ENCODE measurements around the gene CFAP251. TPM values are rescaled to one million over a fixed set of nuclear protein-coding genes. Genes with fewer than 3 reads are reported as not detected.

The CFAP251 gene
- total and polyA plus RNA-seq, 2 donors, result 1.2 to 2.0 TPM

DNA sequence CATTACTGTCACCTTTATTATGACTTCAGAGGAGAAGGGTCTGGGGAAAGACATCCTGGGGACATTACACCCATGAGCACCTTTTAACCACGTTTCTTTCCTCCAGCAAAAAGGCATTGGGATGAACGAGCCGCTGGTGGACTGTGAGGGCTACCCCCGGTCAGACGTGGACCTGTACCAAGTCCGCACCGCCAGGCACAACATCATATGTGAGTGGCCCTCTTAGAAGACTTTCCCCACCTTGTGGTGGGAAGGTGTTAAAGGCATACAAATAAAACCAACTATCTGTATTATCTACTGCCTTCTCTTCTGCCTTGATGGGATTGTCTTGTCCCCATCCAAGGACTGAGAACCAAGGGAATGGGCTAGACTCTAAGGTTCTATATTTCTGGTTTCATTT lies 23.8 kb upstream of the CFAP251 start:
- 88% methylated on average over 7 of the region's 7 CpGs for WGBS
- peak overlapping the region in 1 of 2 donors; percentile 76 for H3K27ac ChIP-seq (ENCODE audit: low read depth in 1 of 2, low read length in 1 of 2)
- peak in 2 of 9 donors; percentile 30 to 59 for DNase-seq (ENCODE audit: low read depth in 6 of 9, low spot score in 9 of 9)
- H3K36me3 ChIP-seq (ENCODE audit: control insufficient read depth in 2 of 2, insufficient read depth in 2 of 2, low read length in 1 of 2), result peaks cover 22 to 48% of the 10 kb centered on the region in 2 donors
- H3K27me3 ChIP-seq (ENCODE audit: control insufficient read depth in 2 of 2, insufficient read depth in 1 of 2, low read length in 1 of 2), result no peaks in the 10 kb centered on the region
- peaks cover 22 to 33% of the 10 kb centered on the region in 2 donors for H3K4me1 ChIP-seq (ENCODE audit: control insufficient read depth in 2 of 2, insufficient read depth in 2 of 2, low read length in 2 of 2)
- no peak overlapping the region for H3K4me3 ChIP-seq (ENCODE audit: low read length in 2 of 2)
- no peaks in the 10 kb centered on the region for H3K9me3 ChIP-seq (ENCODE audit: control insufficient read depth in 2 of 2, insufficient read depth in 1 of 2, low read length in 1 of 2)

DNA sequence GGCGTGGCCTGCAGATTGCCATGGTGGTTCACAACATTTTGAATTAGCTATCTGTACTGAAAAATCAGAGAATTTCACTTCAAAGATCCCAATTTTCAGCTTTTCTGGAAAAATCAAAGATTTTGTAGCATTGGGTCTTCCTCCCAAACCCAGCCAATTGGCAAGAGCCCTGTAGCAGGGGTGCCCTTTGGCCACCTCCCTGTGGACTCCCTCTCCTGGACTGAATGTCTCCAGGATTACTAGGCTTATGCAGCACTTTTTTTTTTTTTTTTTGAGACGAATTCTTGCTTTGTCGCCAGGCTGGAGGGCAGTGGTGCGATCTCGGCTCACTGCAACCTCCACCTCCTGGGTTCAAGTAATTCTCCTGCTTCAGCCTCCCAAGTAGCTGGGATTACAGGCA lies 20.1 kb upstream of the CFAP251 start:
- Histone ChIP-seq H3K4me1 (ENCODE audit: control insufficient read depth in 2 of 2, insufficient read depth in 2 of 2, low read length in 2 of 2) (peaks cover 11 to 19% of the 10 kb centered on the region in 2 donors), H3K27ac (ENCODE audit: low read depth in 1 of 2, low read length in 1 of 2) (no peak overlapping the region), H3K27me3 (ENCODE audit: control insufficient read depth in 2 of 2, insufficient read depth in 1 of 2, low read length in 1 of 2) (no peaks in the 10 kb centered on the region), H3K4me3 (ENCODE audit: low read length in 2 of 2) (no peak overlapping the region), H3K9me3 (ENCODE audit: control insufficient read depth in 2 of 2, insufficient read depth in 1 of 2, low read length in 1 of 2) (no peaks in the 10 kb centered on the region), H3K36me3 (ENCODE audit: control insufficient read depth in 2 of 2, insufficient read depth in 2 of 2, low read length in 1 of 2) (peaks cover 52 to 77% of the 10 kb centered on the region in 2 donors)
- 97% methylated on average over 5 of the region's 5 CpGs for whole genome bisulfite sequencing
- no peak for DNase-seq (ENCODE audit: low read depth in 6 of 9, low spot score in 9 of 9)

DNA sequence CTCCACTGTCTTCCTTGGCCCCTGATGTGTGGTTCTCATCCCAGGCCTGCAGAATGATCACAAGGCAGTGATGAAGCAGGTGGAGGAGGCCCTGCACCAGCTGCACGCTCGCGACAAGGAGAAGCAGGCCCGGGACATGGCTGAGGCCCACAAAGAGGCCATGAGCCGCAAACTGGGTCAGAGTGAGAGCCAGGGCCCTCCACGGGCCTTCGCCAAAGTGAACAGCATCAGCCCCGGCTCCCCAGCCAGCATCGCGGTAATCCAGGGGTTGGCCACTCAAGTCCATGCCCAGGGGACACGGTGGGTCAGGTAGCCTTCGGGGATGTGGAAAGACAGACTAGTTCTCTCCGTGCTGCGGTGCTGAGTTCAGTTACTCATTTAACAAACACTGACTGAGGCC lies 18.8 kb upstream of the CFAP251 start:
- WGBS, result 96% methylated on average over 14 of the region's 14 CpGs

DNA sequence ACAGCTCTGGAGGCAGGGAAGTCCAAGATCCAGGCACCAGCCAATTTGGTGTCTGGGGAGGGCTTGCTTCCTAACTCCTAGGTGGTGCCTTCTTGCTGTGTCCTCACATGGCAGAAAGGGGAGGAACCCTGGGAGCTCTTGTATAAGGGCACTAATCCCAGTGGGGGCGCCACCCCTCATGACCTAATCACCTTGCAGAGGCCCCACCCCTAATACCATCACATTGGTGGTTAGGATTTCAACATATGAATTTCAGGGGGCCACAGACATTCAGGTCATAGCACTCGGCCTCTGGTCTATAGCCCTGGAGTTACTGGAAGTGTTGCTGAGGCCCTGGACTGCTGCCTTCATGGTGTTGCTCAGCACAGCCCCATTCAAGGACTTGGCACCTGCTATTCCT lies 15.2 kb upstream of the CFAP251 start:
- 99% methylated on average over 2 of the region's 2 CpGs for WGBS
- no peak overlapping the region for H3K27ac ChIP-seq (ENCODE audit: low read depth in 1 of 2, low read length in 1 of 2)
- no peaks in the 10 kb centered on the region for H3K27me3 ChIP-seq (ENCODE audit: control insufficient read depth in 2 of 2, insufficient read depth in 1 of 2, low read length in 1 of 2)
- no peak overlapping the region for H3K4me3 ChIP-seq (ENCODE audit: low read length in 2 of 2)
- no peak for DNase-seq (ENCODE audit: low read depth in 6 of 9, low spot score in 9 of 9)
- H3K9me3 ChIP-seq (ENCODE audit: control insufficient read depth in 2 of 2, insufficient read depth in 1 of 2, low read length in 1 of 2), result no peaks in the 10 kb centered on the region
- H3K36me3 ChIP-seq (ENCODE audit: control insufficient read depth in 2 of 2, insufficient read depth in 2 of 2, low read length in 1 of 2), result peaks cover 67 to 79% of the 10 kb centered on the region in 2 donors
- no peaks in the 10 kb centered on the region for H3K4me1 ChIP-seq (ENCODE audit: control insufficient read depth in 2 of 2, insufficient read depth in 2 of 2, low read length in 2 of 2)

More for the DNA sequence above, 18.8 kb upstream of the CFAP251 start:
- no peaks in the 10 kb centered on the region for H3K9me3 ChIP-seq (ENCODE audit: control insufficient read depth in 2 of 2, insufficient read depth in 1 of 2, low read length in 1 of 2)
- H3K27me3 ChIP-seq (ENCODE audit: control insufficient read depth in 2 of 2, insufficient read depth in 1 of 2, low read length in 1 of 2), result no peaks in the 10 kb centered on the region
- DNase-seq (ENCODE audit: low read depth in 6 of 9, low spot score in 9 of 9), result no peak
- peaks cover under 1 to 6% of the 10 kb centered on the region in 2 donors for H3K4me1 ChIP-seq (ENCODE audit: control insufficient read depth in 2 of 2, insufficient read depth in 2 of 2, low read length in 2 of 2)
- no peak overlapping the region for H3K4me3 ChIP-seq (ENCODE audit: low read length in 2 of 2)
- peaks cover 63 to 86% of the 10 kb centered on the region in 2 donors for H3K36me3 ChIP-seq (ENCODE audit: control insufficient read depth in 2 of 2, insufficient read depth in 2 of 2, low read length in 1 of 2)
- no peak overlapping the region for H3K27ac ChIP-seq (ENCODE audit: low read depth in 1 of 2, low read length in 1 of 2)

DNA sequence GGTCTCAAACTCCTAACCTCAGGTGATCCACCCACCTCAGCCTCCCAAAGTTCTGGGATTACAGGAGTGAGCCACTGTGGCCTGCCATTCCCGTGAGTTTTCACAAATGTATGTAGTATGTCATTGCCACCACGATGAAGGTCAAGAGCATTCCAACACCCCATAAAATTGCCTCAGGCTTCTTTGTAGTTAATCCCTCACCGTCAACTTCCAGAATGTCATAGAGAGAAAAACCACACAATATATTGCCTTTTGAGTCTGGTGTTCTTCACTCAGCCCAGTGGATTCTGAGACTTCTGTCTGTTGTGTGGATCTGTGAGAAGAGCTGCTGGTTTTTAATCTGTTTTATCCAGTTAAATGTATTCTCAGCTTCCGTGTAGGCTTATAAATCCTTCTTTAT lies 12.6 kb upstream of the CFAP251 start:
- peaks cover 0 to 3% of the 10 kb centered on the region in 2 donors for H3K4me1 ChIP-seq (ENCODE audit: control insufficient read depth in 2 of 2, insufficient read depth in 2 of 2, low read length in 2 of 2)
- no peaks in the 10 kb centered on the region for H3K9me3 ChIP-seq (ENCODE audit: control insufficient read depth in 2 of 2, insufficient read depth in 1 of 2, low read length in 1 of 2)
- H3K4me3 ChIP-seq (ENCODE audit: low read length in 2 of 2), result no peak overlapping the region
- H3K27ac ChIP-seq (ENCODE audit: low read depth in 1 of 2, low read length in 1 of 2), result no peak overlapping the region
- 97% methylated on average over 4 of the region's 4 CpGs for whole genome bisulfite sequencing
- H3K27me3 ChIP-seq (ENCODE audit: control insufficient read depth in 2 of 2, insufficient read depth in 1 of 2, low read length in 1 of 2), result no peaks in the 10 kb centered on the region
- DNase-seq (ENCODE audit: low read depth in 6 of 9, low spot score in 9 of 9), result no peak
- peaks cover 68 to 82% of the 10 kb centered on the region in 2 donors for H3K36me3 ChIP-seq (ENCODE audit: control insufficient read depth in 2 of 2, insufficient read depth in 2 of 2, low read length in 1 of 2)

DNA sequence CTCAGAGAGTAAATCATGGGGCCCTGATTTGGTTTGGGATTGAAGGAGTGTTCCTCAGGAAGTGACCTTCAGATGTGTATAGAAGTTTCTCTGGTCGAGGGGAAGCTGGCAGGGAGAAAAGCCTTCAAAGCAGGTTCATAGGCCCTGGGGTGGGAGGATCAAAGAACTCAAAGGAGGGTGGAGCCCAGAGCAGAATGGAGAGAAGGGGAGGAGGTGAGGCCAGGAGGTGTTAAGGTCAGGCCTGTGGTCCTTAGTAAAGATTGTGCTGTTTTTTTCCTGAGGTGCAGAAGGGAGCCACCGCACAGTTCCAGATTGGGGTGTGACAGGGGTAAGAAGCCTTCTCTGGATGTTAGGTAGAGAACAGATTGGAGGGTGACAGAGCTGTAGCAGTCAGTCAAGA lies 9.7 kb upstream of the CFAP251 start:
- DNase-seq (ENCODE audit: low read depth in 6 of 9, low spot score in 9 of 9), result no peak
- H3K27ac ChIP-seq (ENCODE audit: low read depth in 1 of 2, low read length in 1 of 2), result no peak overlapping the region
- no peak overlapping the region for H3K4me3 ChIP-seq (ENCODE audit: low read length in 2 of 2)
- H3K36me3 ChIP-seq (ENCODE audit: control insufficient read depth in 2 of 2, insufficient read depth in 2 of 2, low read length in 1 of 2), result peaks cover 51 to 74% of the 10 kb centered on the region in 2 donors
- WGBS, result 71% methylated on average over 2 of the region's 2 CpGs
- peaks cover 0 to 3% of the 10 kb centered on the region in 2 donors for H3K4me1 ChIP-seq (ENCODE audit: control insufficient read depth in 2 of 2, insufficient read depth in 2 of 2, low read length in 2 of 2)
- no peaks in the 10 kb centered on the region for H3K27me3 ChIP-seq (ENCODE audit: control insufficient read depth in 2 of 2, insufficient read depth in 1 of 2, low read length in 1 of 2)
- peaks cover 0 to 4% of the 10 kb centered on the region in 2 donors for H3K9me3 ChIP-seq (ENCODE audit: control insufficient read depth in 2 of 2, insufficient read depth in 1 of 2, low read length in 1 of 2)

DNA sequence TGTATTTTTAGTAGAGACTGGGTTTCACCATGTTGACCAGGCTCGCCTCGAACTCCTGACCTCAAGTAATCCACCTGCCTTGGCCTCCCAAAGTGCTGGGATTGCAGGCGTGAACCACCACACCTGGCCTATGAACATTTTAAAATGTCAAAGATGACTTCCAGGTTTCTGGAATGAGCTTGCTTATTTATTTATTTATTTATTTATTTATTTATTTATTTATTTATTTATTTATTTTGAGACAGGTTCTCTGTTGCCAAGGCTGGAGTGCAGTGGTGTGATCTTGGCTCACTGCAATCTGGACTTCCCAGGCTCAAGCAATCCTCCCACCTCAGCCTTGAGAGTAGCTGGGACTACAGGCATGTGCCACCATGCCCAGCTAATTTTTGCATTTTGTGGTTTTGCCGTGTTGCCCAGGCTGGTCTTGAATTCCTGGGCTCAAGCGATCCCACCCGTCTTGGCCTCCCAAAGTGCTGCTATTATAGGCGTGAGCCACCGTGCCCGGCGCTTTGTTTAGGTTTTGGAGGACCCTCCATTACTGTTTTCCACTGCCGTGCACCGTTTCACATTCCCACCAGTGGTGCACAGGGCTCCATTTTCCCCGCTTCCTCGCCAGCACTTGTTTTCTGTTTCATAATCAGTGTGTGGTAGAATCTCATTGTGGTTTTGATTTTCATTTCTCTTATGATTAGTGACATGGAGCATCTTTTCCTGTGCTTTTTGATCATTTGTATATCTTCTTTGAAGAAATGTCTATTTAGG lies 6.4 kb upstream of the CFAP251 start:
- no peak for DNase-seq (ENCODE audit: low read depth in 6 of 9, low spot score in 9 of 9)
- H3K27ac ChIP-seq (ENCODE audit: low read depth in 1 of 2, low read length in 1 of 2), result no peak overlapping the region
- H3K9me3 ChIP-seq (ENCODE audit: control insufficient read depth in 2 of 2, insufficient read depth in 1 of 2, low read length in 1 of 2), result peaks cover 0 to 4% of the 10 kb centered on the region in 2 donors
- no peaks in the 10 kb centered on the region for H3K27me3 ChIP-seq (ENCODE audit: control insufficient read depth in 2 of 2, insufficient read depth in 1 of 2, low read length in 1 of 2)
- H3K4me3 ChIP-seq (ENCODE audit: low read length in 2 of 2), result no peak overlapping the region
- H3K4me1 ChIP-seq (ENCODE audit: control insufficient read depth in 2 of 2, insufficient read depth in 2 of 2, low read length in 2 of 2), result peaks cover 0 to 12% of the 10 kb centered on the region in 2 donors
- peaks cover 55 to 78% of the 10 kb centered on the region in 2 donors for H3K36me3 ChIP-seq (ENCODE audit: control insufficient read depth in 2 of 2, insufficient read depth in 2 of 2, low read length in 1 of 2)
- 93% methylated on average over 14 of the region's 14 CpGs for WGBS

DNA sequence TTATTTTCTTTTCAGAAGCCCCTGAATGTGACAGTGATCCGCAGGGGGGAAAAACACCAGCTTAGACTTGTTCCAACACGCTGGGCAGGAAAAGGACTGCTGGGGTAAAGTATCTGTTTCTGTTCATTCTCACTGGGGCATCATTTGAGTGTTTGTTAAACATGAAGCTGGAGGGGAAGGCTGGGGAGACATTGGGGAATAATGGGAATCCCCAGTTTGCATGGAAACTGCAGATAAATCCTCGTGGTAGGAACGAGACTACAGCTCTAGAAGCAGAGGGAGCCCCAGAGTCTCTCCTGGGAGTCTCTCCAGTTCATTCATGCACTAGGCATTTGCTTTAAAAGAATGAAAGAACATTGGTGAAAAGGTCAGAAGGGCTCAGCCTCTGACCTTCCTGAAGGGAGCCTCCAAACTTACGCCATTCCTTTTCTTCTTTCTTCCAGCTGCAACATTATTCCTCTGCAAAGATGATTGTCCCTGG lies 2.5 kb upstream of the CFAP251 start:
- peak overlapping the region in 1 of 2 donors; percentile 50 for H3K27ac ChIP-seq (ENCODE audit: low read depth in 1 of 2, low read length in 1 of 2)
- peaks cover 4 to 27% of the 10 kb centered on the region in 2 donors for H3K4me1 ChIP-seq (ENCODE audit: control insufficient read depth in 2 of 2, insufficient read depth in 2 of 2, low read length in 2 of 2)
- H3K4me3 ChIP-seq (ENCODE audit: low read length in 2 of 2), result no peak overlapping the region
- peaks cover 0 to 4% of the 10 kb centered on the region in 2 donors for H3K9me3 ChIP-seq (ENCODE audit: control insufficient read depth in 2 of 2, insufficient read depth in 1 of 2, low read length in 1 of 2)
- no peak for DNase-seq (ENCODE audit: low read depth in 6 of 9, low spot score in 9 of 9)
- 93% methylated on average over 5 of the region's 5 CpGs for WGBS
- H3K36me3 ChIP-seq (ENCODE audit: control insufficient read depth in 2 of 2, insufficient read depth in 2 of 2, low read length in 1 of 2), result peaks cover 37 to 58% of the 10 kb centered on the region in 2 donors
- H3K27me3 ChIP-seq (ENCODE audit: control insufficient read depth in 2 of 2, insufficient read depth in 1 of 2, low read length in 1 of 2), result no peaks in the 10 kb centered on the region

DNA sequence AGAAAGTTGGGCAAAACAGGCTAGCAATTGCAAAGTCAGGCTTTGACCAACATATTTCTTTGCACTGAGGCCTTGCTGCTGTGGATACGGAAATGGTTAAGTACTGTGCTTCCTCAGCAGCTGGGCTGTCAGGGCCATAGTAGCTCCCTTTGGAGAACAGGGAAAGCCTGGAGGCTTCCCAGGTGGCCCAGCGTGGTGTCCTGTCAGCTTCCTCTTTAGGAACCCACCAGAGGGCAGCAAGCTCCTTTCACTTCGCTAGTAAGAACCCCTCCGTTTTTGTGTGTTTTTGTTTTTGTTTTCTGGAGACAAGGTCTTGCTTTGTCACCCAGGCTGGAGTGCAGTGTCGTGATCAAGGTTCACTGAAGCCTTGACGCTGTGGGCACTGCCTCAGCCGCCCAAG lies 1.7 kb upstream of the CFAP251 start:
- peak in 2 of 9 donors; percentile 27 to 68 for DNase-seq (ENCODE audit: low read depth in 6 of 9, low spot score in 9 of 9)
- H3K27ac ChIP-seq (ENCODE audit: low read depth in 1 of 2, low read length in 1 of 2), result peak overlapping the region in 1 of 2 donors; percentile 49
- H3K9me3 ChIP-seq (ENCODE audit: control insufficient read depth in 2 of 2, insufficient read depth in 1 of 2, low read length in 1 of 2), result peaks cover 0 to 4% of the 10 kb centered on the region in 2 donors
- H3K27me3 ChIP-seq (ENCODE audit: control insufficient read depth in 2 of 2, insufficient read depth in 1 of 2, low read length in 1 of 2), result no peaks in the 10 kb centered on the region
- WGBS, result 82% methylated on average over 7 of the region's 7 CpGs
- peaks cover 4 to 27% of the 10 kb centered on the region in 2 donors for H3K4me1 ChIP-seq (ENCODE audit: control insufficient read depth in 2 of 2, insufficient read depth in 2 of 2, low read length in 2 of 2)
- peaks cover 35 to 52% of the 10 kb centered on the region in 2 donors for H3K36me3 ChIP-seq (ENCODE audit: control insufficient read depth in 2 of 2, insufficient read depth in 2 of 2, low read length in 1 of 2)
- no peak overlapping the region for H3K4me3 ChIP-seq (ENCODE audit: low read length in 2 of 2)
